Measurements from ENCODE around the gene GALP. TPM values are rescaled to one million over a fixed set of nuclear protein-coding genes. Genes with fewer than 3 reads are reported as not detected.

The GALP gene
- total and polyA plus RNA-seq, 2 donors (not counting 3 experiments of a cell fraction or from before 2014, with no cell fraction given) = not detected

DNA sequence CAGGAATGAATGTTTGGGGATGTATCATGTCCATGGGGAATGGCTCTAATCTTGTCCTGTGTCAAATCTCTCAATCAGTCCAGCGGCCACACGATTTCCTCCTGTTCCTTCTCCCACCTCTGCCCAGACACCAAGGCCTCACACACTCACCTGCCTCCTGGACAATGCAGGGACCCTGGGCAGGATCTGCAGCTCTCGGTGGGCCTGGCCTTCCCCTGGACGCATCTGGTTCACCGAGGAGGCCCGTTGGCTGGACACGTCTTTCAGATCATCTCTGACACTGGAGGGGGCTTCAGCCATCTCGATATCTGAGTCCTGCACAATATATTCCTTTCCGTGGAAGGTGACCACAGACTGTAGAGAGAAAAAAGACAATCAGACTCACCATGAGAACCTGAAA, 47.7 kb downstream of the GALP start:
- BruUV-seq (replicated peaks) = no TSS peak
- POLR2A ChIA-PET = no interaction called here

More for the DNA sequence above, 47.7 kb downstream of the GALP start:
- FAIRE-seq (no peak), DNase-seq (ENCODE audit: low read depth, low spot score) (no peak)
- H4K20me1 ChIP-seq (replicated peaks; ENCODE audit: control insufficient read depth, extremely low read depth, insufficient read depth, low read length) = no peaks in the 10 kb centered on the region
- no peak overlapping the region for H2AFZ ChIP-seq (ENCODE audit: low read depth, low read length)
- dilution Hi-C loops (cut with MboI; ENCODE audit: extremely low pct_ligation_motif_present, low sequenced_read_pairs) = no loop called here
- TF ChIP-seq MYC (IDR thresholded peaks at IDR 0.05; ENCODE audit: low read depth, low read length) = no peak
- TF ChIP-seq, protein P1, sequence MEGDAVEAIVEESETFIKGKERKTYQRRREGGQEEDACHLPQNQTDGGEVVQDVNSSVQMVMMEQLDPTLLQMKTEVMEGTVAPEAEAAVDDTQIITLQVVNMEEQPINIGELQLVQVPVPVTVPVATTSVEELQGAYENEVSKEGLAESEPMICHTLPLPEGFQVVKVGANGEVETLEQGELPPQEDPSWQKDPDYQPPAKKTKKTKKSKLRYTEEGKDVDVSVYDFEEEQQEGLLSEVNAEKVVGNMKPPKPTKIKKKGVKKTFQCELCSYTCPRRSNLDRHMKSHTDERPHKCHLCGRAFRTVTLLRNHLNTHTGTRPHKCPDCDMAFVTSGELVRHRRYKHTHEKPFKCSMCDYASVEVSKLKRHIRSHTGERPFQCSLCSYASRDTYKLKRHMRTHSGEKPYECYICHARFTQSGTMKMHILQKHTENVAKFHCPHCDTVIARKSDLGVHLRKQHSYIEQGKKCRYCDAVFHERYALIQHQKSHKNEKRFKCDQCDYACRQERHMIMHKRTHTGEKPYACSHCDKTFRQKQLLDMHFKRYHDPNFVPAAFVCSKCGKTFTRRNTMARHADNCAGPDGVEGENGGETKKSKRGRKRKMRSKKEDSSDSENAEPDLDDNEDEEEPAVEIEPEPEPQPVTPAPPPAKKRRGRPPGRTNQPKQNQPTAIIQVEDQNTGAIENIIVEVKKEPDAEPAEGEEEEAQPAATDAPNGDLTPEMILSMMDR (IDR thresholded peaks at IDR 0.05; ENCODE audit: extremely low read depth in 1 of 2, insufficient read depth in 1 of 2, low read depth in 1 of 2, low read length in 2 of 2) = no peak
- TF ChIP-seq FOS (IDR thresholded peaks at IDR 0.05; ENCODE audit: borderline replicate concordance, insufficient read depth, low read length) = no peak
- no peak for TF ChIP-seq POLR2A (IDR thresholded peaks at IDR 0.05; ENCODE audit: low read depth, low read length)
- TF ChIP-seq EZH2 (IDR thresholded peaks at IDR 0.05; ENCODE audit: borderline replicate concordance, low read depth, low read length, severe bottlenecking) = no peak
- no peak for TF ChIP-seq JUN (IDR thresholded peaks at IDR 0.05; ENCODE audit: borderline replicate concordance, insufficient read depth, insufficient read length, low read depth)
- no peak for TF ChIP-seq GATA2 (IDR thresholded peaks at IDR 0.05; ENCODE audit: insufficient read depth, insufficient read length, low read depth, low read length)
- TF ChIP-seq, protein P2, sequence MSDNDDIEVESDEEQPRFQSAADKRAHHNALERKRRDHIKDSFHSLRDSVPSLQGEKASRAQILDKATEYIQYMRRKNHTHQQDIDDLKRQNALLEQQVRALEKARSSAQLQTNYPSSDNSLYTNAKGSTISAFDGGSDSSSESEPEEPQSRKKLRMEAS (IDR thresholded peaks at IDR 0.05; ENCODE audit: insufficient read depth, insufficient read length) = no peak
- no peak for TF ChIP-seq POLR2AphosphoS5 (IDR thresholded peaks at IDR 0.05; ENCODE audit: insufficient read depth, low read depth, low read length)
- no peak overlapping the region for H3K27ac ChIP-seq (ENCODE audit: insufficient read depth, low read depth, low read length)
- no peaks in the 10 kb centered on the region for H3K9me3 ChIP-seq (replicated peaks; ENCODE audit: control insufficient read depth, insufficient read depth, low read length)
- intact Hi-C loops (cut with micrococcal nuclease) = no loop called here
- no peak overlapping the region for H3K4me3 ChIP-seq (replicated peaks in 1 of 3; ENCODE audit: insufficient read depth in 1 of 3, low read depth in 1 of 3, low read length in 3 of 3)
- H3K9ac ChIP-seq (replicated peaks; ENCODE audit: extremely low read depth, insufficient read depth, low read length) = no peak overlapping the region
- no peaks in the 10 kb centered on the region for H3K79me2 ChIP-seq (ENCODE audit: control insufficient read depth, insufficient read depth, low read length)
- CTCF ChIA-PET = interaction anchor here (0.6 kb wide), 1 partner anchor 29 kb away, joined by 3 read pairs; no protein-coding TSS in a partner anchor
- no peaks in the 10 kb centered on the region for H3K36me3 ChIP-seq (ENCODE audit: control insufficient read depth in 2 of 2, extremely low read depth in 1 of 2, insufficient read depth in 2 of 2, low read length in 2 of 2)
- no peak overlapping the region for H3K4me2 ChIP-seq (ENCODE audit: insufficient read depth, low read length)
- H3K27me3 ChIP-seq (ENCODE audit: control insufficient read depth in 2 of 2, insufficient read depth in 2 of 2, low read length in 2 of 2) = no peaks in the 10 kb centered on the region
- no peaks in the 10 kb centered on the region for H3K4me1 ChIP-seq (ENCODE audit: control insufficient read depth, extremely low read depth, insufficient read depth, low read length)
- H3K9me1 ChIP-seq (replicated peaks; ENCODE audit: control insufficient read depth, extremely low read depth, insufficient read depth, low read length) = no peaks in the 10 kb centered on the region

Small RNA genes lying within 50 kb of the gene (small RNA-seq; reads per million reads assigned to genes)
- gene AC024580.2 (ENCODE audit: insufficient read depth, insufficient read length, low read depth, low replicate concordance) = not detected

Other genes starting within 250 kb of the GALP start
- gene NLRP13, start 243.7 kb upstream of the GALP start, total RNA-seq = not detected in 2 replicates
- gene NLRP13, start 243.7 kb upstream of the GALP start, polyA plus RNA-seq = not detected in 2 replicates
- not detected in 2 replicates for gene NLRP8, start 228.2 kb upstream of the GALP start, total RNA-seq
- gene NLRP8, start 228.2 kb upstream of the GALP start, polyA plus RNA-seq = not detected in 2 replicates
- not detected in 2 replicates for gene NLRP5, start 189.2 kb upstream of the GALP start, total RNA-seq
- gene NLRP5, start 189.2 kb upstream of the GALP start, polyA plus RNA-seq = not detected in 2 replicates
- gene ZNF787, start 54.7 kb upstream of the GALP start, total RNA-seq = 31.8 and 32.7 TPM in 2 replicates
- 11.6 and 16.4 TPM in 2 replicates for gene ZNF787, start 54.7 kb upstream of the GALP start, polyA plus RNA-seq
- 37.1 and 37.2 TPM in 2 replicates for gene ZNF444, start 34.7 kb upstream of the GALP start, total RNA-seq
- gene ZNF444, start 34.7 kb upstream of the GALP start, polyA plus RNA-seq = 41.7 and 45.6 TPM in 2 replicates
- not detected in 2 replicates for gene ZSCAN5B, start 21.8 kb downstream of the GALP start, total RNA-seq
- 0.07 TPM in 1 of 2 replicates, not detected in the other for gene ZSCAN5B, start 21.8 kb downstream of the GALP start, polyA plus RNA-seq
- not detected in 2 replicates for gene ZSCAN5C, start 26.3 kb downstream of the GALP start, total RNA-seq
- not detected in 2 replicates for gene ZSCAN5C, start 26.3 kb downstream of the GALP start, polyA plus RNA-seq
- 0.65 TPM in 1 of 2 replicates, not detected in the other for gene EDDM13, start 96.7 kb downstream of the GALP start, total RNA-seq
- 0.51 and 1.2 TPM in 2 replicates for gene EDDM13, start 96.7 kb downstream of the GALP start, polyA plus RNA-seq
- 12.0 and 12.2 TPM in 2 replicates for gene ZSCAN5A, start 138.8 kb downstream of the GALP start, total RNA-seq
- 5.1 and 9.9 TPM in 2 replicates for gene ZSCAN5A, start 138.8 kb downstream of the GALP start, polyA plus RNA-seq
- 2.2 and 2.9 TPM in 2 replicates for gene ZNF582, start 217.5 kb downstream of the GALP start, total RNA-seq
- gene ZNF582, start 217.5 kb downstream of the GALP start, polyA plus RNA-seq = 2.2 and 2.5 TPM in 2 replicates
- 2.4 and 4.8 TPM in 2 replicates for gene ZNF583, start 228.3 kb downstream of the GALP start, total RNA-seq
- gene ZNF583, start 228.3 kb downstream of the GALP start, polyA plus RNA-seq = 0.99 TPM in 2 replicates